Measurements from ENCODE around the gene DOC2A. TPM values are rescaled to one million over a fixed set of nuclear protein-coding genes. Genes with fewer than 3 reads are reported as not detected.

Gene DOC2A
- total and polyA plus RNA-seq, 11 donors = 0.09 to 1.4 (median 0.88) TPM; not detected in 4

GRCh38 chr16:29996766-29997250 lies 14.0 kb downstream of the DOC2A start:
- ATAC-seq = no peak
- peaks cover 0 to 55% (median 43%) of the 10 kb centered on the region in 9 donors for H3K36me3 ChIP-seq
- no peaks in the 10 kb centered on the region for H3K9me3 ChIP-seq
- H3K4me1 ChIP-seq = peaks cover 0 to 31% (median 18%) of the 10 kb centered on the region in 12 donors
- intact Hi-C loops (cut with DNase I) = loop anchor here in 8 of 10 donors (1.0 to 10.0 kb wide), 8 partner anchors 35 to 192 kb away; partner anchors contain the start of genes TMEM219 (in 4 of the 8), KCTD13 (in 3 of the 8), CDIPT (in 2 of the 8) and MAZ (in 2 of the 8)
- H3K27ac ChIP-seq = peak overlapping the region in 8 of 12 donors; percentile 91 to 100 (median 96)
- TF ChIP-seq, protein P1, sequence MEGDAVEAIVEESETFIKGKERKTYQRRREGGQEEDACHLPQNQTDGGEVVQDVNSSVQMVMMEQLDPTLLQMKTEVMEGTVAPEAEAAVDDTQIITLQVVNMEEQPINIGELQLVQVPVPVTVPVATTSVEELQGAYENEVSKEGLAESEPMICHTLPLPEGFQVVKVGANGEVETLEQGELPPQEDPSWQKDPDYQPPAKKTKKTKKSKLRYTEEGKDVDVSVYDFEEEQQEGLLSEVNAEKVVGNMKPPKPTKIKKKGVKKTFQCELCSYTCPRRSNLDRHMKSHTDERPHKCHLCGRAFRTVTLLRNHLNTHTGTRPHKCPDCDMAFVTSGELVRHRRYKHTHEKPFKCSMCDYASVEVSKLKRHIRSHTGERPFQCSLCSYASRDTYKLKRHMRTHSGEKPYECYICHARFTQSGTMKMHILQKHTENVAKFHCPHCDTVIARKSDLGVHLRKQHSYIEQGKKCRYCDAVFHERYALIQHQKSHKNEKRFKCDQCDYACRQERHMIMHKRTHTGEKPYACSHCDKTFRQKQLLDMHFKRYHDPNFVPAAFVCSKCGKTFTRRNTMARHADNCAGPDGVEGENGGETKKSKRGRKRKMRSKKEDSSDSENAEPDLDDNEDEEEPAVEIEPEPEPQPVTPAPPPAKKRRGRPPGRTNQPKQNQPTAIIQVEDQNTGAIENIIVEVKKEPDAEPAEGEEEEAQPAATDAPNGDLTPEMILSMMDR (IDR thresholded peaks at IDR 0.05) = no peak
- TF ChIP-seq POLR2A (IDR thresholded peaks at IDR 0.05) = no peak
- peak overlapping the region; percentile 53 to 95 (median 80) for H3K4me3 ChIP-seq
- 23 to 29% (median 26%) methylated on average over 9 of the region's 9 CpGs for WGBS, 4 donors
- no peaks in the 10 kb centered on the region for H3K27me3 ChIP-seq
- DNase-seq = peak in 1 of 5 donors; percentile 8

- Histone ChIP-seq H3K9me3 (no peaks in the 10 kb centered on the region), H3K4me3 (peak within 1 kb of the TSS; percentile 53 to 95 (median 80)), H3K4me1 (peaks cover 0 to 31% (median 18%) of the 10 kb centered on the region in 12 donors), H3K36me3 (peaks cover 0 to 62% (median 44%) of the 10 kb centered on the region in 9 donors), H3K27ac (peak within 1 kb of the TSS; percentile 88 to 100 (median 96)), H3K27me3 (no peaks in the 10 kb centered on the region)
- intact Hi-C loops (cut with DNase I) = loop anchor here in 9 of 10 donors (1.0 to 10.0 kb wide), 12 partner anchors 19 to 191 kb away; partner anchors contain the start of genes TMEM219 (in 4 of the 9), KCTD13 (in 3 of the 9), CDIPT (in 2 of the 9) and MAZ (in 2 of the 9)
- WGBS, 4 donors = 0 to 1% (median 0%) methylated on average over 23 to 65 of the region's 65 CpGs
- DNase-seq = peak; percentile 99 to 100 (median 99)
- ATAC-seq = peak; percentile 98 to 99 (median 98)
- TF ChIP-seq, protein P1 (IDR thresholded peaks at IDR 0.05) = no peak
- peak in 1 of 2 donors; percentile 58 for TF ChIP-seq POLR2A (IDR thresholded peaks at IDR 0.05)
Measured at GRCh38 chr16:29995911-29996765, 14.7 kb downstream of the DOC2A start, which contains the start of gene INO80E. Gene INO80E (plus strand): TSS chr16:29996241. CDS start chr16:29996311, 70 bp downstream.

DNA sequence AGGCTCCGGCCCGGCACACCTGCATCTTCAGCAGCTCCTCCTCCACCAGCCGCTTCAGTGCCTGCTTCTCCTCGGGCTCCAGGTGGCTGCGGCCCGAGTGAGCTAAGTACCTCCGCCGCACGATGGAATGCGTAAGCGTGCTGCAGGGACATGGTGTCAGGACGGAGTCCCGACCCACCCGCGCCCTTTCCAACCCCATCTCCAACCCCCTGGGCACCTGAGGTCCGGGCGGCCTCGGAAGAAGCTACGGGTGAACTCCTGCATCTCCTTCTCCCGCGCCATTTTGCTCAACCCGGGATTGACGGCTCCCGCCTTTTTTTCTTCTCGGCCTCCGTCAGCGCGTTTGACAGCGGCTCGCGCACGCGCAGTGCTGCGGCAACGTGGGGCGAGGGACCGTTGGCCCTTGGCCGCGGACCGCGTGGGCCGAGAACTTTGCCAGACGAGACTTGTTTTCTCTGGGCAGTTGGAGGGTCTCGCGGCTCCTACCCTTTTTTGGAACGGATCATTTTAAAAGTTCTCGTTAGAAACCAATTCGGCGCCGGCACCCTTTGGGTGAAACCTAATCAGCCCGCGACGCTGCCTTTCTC lies 15.4 kb downstream of the DOC2A start, which contains the start of gene HIRIP3:
TSS of gene HIRIP3 (minus strand) at position 294 of the 587 bp plus-strand sequence. CDS start at position 282, 12 bp downstream.
- Histone ChIP-seq H3K27me3 (no peaks in the 10 kb centered on the region), H3K9me3 (no peaks in the 10 kb centered on the region), H3K36me3 (peaks cover 0 to 62% (median 46%) of the 10 kb centered on the region in 9 donors), H3K4me3 (peak within 1 kb of the TSS; percentile 53 to 95 (median 80)), H3K27ac (peak within 1 kb of the TSS; percentile 88 to 100 (median 96)), H3K4me1 (peaks cover 0 to 31% (median 18%) of the 10 kb centered on the region in 12 donors)
- 0 to 1% (median 0%) methylated on average over 38 to 53 of the region's 53 CpGs for WGBS, 4 donors
- peak; percentile 68 to 84 (median 76) for ATAC-seq
- DNase-seq = peak; percentile 90 to 94 (median 91)
- TF ChIP-seq, protein P1 (IDR thresholded peaks at IDR 0.05) = no peak
- no peak for TF ChIP-seq POLR2A (IDR thresholded peaks at IDR 0.05)
- intact Hi-C loops (cut with DNase I) = loop anchor here in 9 of 10 donors (1.0 to 10.0 kb wide), 11 partner anchors 18 to 191 kb away; partner anchors contain the start of genes TMEM219 (in 4 of the 9), CDIPT (in 2 of the 9), KCTD13 (in 2 of the 9) and MAZ (in 2 of the 9)
